H1 (cell line): ENCODE results near the gene FLNA. TPM values are rescaled to one million over a fixed set of nuclear protein-coding genes. Genes with fewer than 3 reads are reported as not detected.

Experiments
- CTCF ChIA-PET: fragments of 300-600 bp; sonication (Branson Sonifier 250); formaldehyde crosslinking; loops from one replicate; lab custom pipeline; 2021; ENCODE audit not compliant: partially characterized antibody; lab: Charles Lee
- POLR2A ChIA-PET: fragments of 300-600 bp; sonication (Branson Sonifier 250); formaldehyde crosslinking; loops from one replicate; lab custom pipeline; 2021; ENCODE audit warnings: inconsistent platforms; ENCODE audit not compliant: partially characterized antibody; lab: Charles Lee
- DNase-seq, 2 experiments: peaks; one replicate each; pipeline versions ENCODE4 v3.0.0 to v3.0.0-alpha.2; 2010 to 2022; ENCODE audit warnings: low spot score in 2 of 2, low read depth in 1 of 2, mixed read lengths in 1 of 2
- FAIRE-seq: peaks from 2 replicates; lab custom pipeline; 2011; peaks lifted over from hg19 to GRCh38; lab: Jason Lieb, UNC
- H2AFZ ChIP-seq: 2 replicates; pipeline ENCODE4 v1.8.1; 2012; ENCODE audit warnings: low read length, inconsistent platforms
- H2AK5ac ChIP-seq: 2 replicates; pipeline ENCODE4 v1.6.1; 2013; ENCODE audit warnings: low read depth, low read length
- H2BK120ac ChIP-seq: replicated peaks from 2 replicates; pipeline ENCODE3; 2013; ENCODE audit warnings: low read depth, low read length, inconsistent platforms
- H2BK12ac ChIP-seq: 2 replicates; pipeline ENCODE4 v1.6.1; 2013; ENCODE audit warnings: low read depth, low read length
- H2BK15ac ChIP-seq: 2 replicates; pipeline ENCODE4 v1.6.1; 2013; ENCODE audit warnings: low read length
- H2BK20ac ChIP-seq: 2 replicates; pipeline ENCODE4 v1.6.1; 2013; ENCODE audit warnings: low read length
- H2BK5ac ChIP-seq: 2 replicates; pipeline ENCODE4 v1.6.1; 2013; ENCODE audit warnings: low read depth, low read length
- H3K14ac ChIP-seq: 2 replicates; pipeline ENCODE4 v1.6.1; 2013; ENCODE audit warnings: inconsistent platforms; ENCODE audit not compliant: insufficient read length
- H3K18ac ChIP-seq: 2 replicates; pipeline ENCODE4 v1.6.1; 2013; ENCODE audit warnings: low read length; ENCODE audit errors: extremely low read depth
- H3K23ac ChIP-seq: 2 replicates; pipeline ENCODE4 v1.6.1; 2013; ENCODE audit warnings: inconsistent platforms; ENCODE audit not compliant: insufficient read length
- H3K23me2 ChIP-seq: 2 replicates; pipeline ENCODE4 v1.6.1; 2013; ENCODE audit warnings: low read depth, low read length
- H3K27ac ChIP-seq: 2 replicates; pipeline ENCODE4 v1.6.1; 2011; ENCODE audit warnings: low read depth, low read length, inconsistent platforms
- H3K27me3 ChIP-seq, 4 experiments: replicated peaks in 1 of 4; 1 replicate in 1 of 4; 2 replicates in 3 of 4; pipeline versions ENCODE4 v1.6.1 to v1.8.1; 2011 to 2013; ENCODE audit warnings: low read length in 3 of 4, mild to moderate bottlenecking in 3 of 4, inconsistent platforms in 2 of 4, mixed read lengths in 2 of 4, moderate library complexity in 1 of 4; ENCODE audit not compliant: control insufficient read depth in 3 of 4, insufficient read depth in 3 of 4; ENCODE audit errors: extremely low read depth in 1 of 4
- H3K36me3 ChIP-seq, 4 experiments: 2 replicates each; pipeline versions ENCODE4 v1.6.1 to v1.8.1; 2011 to 2013; ENCODE audit warnings: mild to moderate bottlenecking in 4 of 4, low read length in 3 of 4, moderate library complexity in 2 of 4, control low read depth in 1 of 4, inconsistent platforms in 1 of 4; ENCODE audit not compliant: insufficient read depth in 4 of 4, control insufficient read depth in 2 of 4
- H3K4ac ChIP-seq: replicated peaks from 2 replicates; pipeline ENCODE3; 2013; ENCODE audit warnings: low read length, low read depth, mixed read lengths, inconsistent platforms; ENCODE audit not compliant: insufficient read length
- H3K4me1 ChIP-seq, 4 experiments: replicated peaks in 1 of 4; 1 replicate in 1 of 4; 2 replicates in 3 of 4; pipeline versions ENCODE4 v1.6.1 to v1.8.1; 2011 to 2013; ENCODE audit warnings: low read length in 3 of 4, inconsistent platforms in 2 of 4, mixed read lengths in 1 of 4; ENCODE audit not compliant: insufficient read depth in 4 of 4, control insufficient read depth in 3 of 4
- H3K4me2 ChIP-seq, 2 experiments: 2 replicates each; pipeline versions ENCODE4 v1.6.1 to v1.8.1; 2011 to 2013; ENCODE audit warnings: low read depth in 2 of 2, low read length in 2 of 2, control low read depth in 1 of 2, inconsistent platforms in 1 of 2, mild to moderate bottlenecking in 1 of 2; ENCODE audit not compliant: insufficient read depth in 1 of 2
- H3K4me3 ChIP-seq, 4 experiments: fragments of 200-600, 300-600 bp in 1 of 4; sonication (generic), shearing (Covaris generic), sonication (Bioruptor Twin) in 1 of 4; 2 replicates each; pipeline versions ENCODE4 v1.5.1 to v1.8.1; 2011 to 2016; ENCODE audit warnings: low read length in 4 of 4, low read depth in 3 of 4, control low read depth in 2 of 4, inconsistent platforms in 2 of 4, mild to moderate bottlenecking in 2 of 4, mixed read lengths in 1 of 4, moderate library complexity in 1 of 4; ENCODE audit not compliant: insufficient read depth in 2 of 4; ENCODE audit errors: extremely low read depth in 1 of 4
- H3K56ac ChIP-seq: replicated peaks from 2 replicates; pipeline ENCODE3; 2013; ENCODE audit warnings: low read depth, mild to moderate bottlenecking, mixed read lengths, low read length, inconsistent platforms; ENCODE audit not compliant: insufficient read length
- H3K79me1 ChIP-seq: 2 replicates; pipeline ENCODE4 v1.6.1; 2013; ENCODE audit warnings: low read depth, low read length, control low read depth
- H3K79me2 ChIP-seq, 2 experiments: 2 replicates each; pipeline versions ENCODE4 v1.6.1 to v1.8.1; 2012 to 2013; ENCODE audit warnings: low read length in 2 of 2, mild to moderate bottlenecking in 2 of 2, inconsistent platforms in 1 of 2; ENCODE audit not compliant: insufficient read depth in 2 of 2, control insufficient read depth in 1 of 2
- H3K9ac ChIP-seq, 4 experiments: replicated peaks in 1 of 4; 1 replicate in 1 of 4; 2 replicates in 3 of 4; pipeline versions ENCODE4 v1.6.1 to v1.8.1; 2011 to 2013; ENCODE audit warnings: low read depth in 3 of 4, low read length in 3 of 4, control low read depth in 2 of 4, mild to moderate bottlenecking in 2 of 4, moderate library complexity in 2 of 4, inconsistent platforms in 1 of 4; ENCODE audit errors: extremely low read depth in 1 of 4
- H3K9me3 ChIP-seq, 2 experiments: 2 replicates each; pipeline versions ENCODE4 v1.6.1 to v1.8.1; 2012 to 2013; ENCODE audit warnings: mild to moderate bottlenecking in 2 of 2, moderate library complexity in 2 of 2, control low read depth in 1 of 2, inconsistent platforms in 1 of 2, low read depth in 1 of 2, low read length in 1 of 2, mixed read lengths in 1 of 2; ENCODE audit not compliant: insufficient read depth in 2 of 2
- H4K20me1 ChIP-seq, 2 experiments: replicated peaks in 1 of 2; 2 replicates each; pipeline versions ENCODE3 to v1.8.1; 2011 to 2013; ENCODE audit warnings: inconsistent platforms in 2 of 2, low read length in 2 of 2, mild to moderate bottlenecking in 1 of 2; ENCODE audit not compliant: insufficient read depth in 2 of 2, control insufficient read depth in 1 of 2
- H4K5ac ChIP-seq: 2 replicates; pipeline ENCODE4 v1.6.1; 2013; ENCODE audit warnings: low read length, low read depth, mixed read lengths, inconsistent platforms; ENCODE audit not compliant: insufficient read length
- H4K8ac ChIP-seq: 2 replicates; pipeline ENCODE4 v1.8.0; 2013; ENCODE audit warnings: mild to moderate bottlenecking, moderate library complexity, low read length, inconsistent platforms; ENCODE audit not compliant: insufficient read depth; ENCODE audit errors: extremely low read depth
- H4K91ac ChIP-seq: replicated peaks from 2 replicates; pipeline ENCODE3; 2013; ENCODE audit warnings: low read length, mixed read lengths, inconsistent platforms; ENCODE audit not compliant: insufficient read length
- JUND ChIP-seq: IDR thresholded peaks from 2 replicates; pipeline ENCODE4 v1.6.1; 2011; ENCODE audit warnings: mild to moderate bottlenecking, improper control_type of control experiment, low read length
- NRF1 ChIP-seq: IDR thresholded peaks from 2 replicates; pipeline ENCODE4 v1.6.1; 2011; ENCODE audit warnings: mild to moderate bottlenecking, low read depth, low read length, improper control_type of control experiment
- POU5F1 ChIP-seq: IDR thresholded peaks from 2 replicates; pipeline ENCODE4 v1.6.1; 2011; ENCODE audit warnings: low read depth, mild to moderate bottlenecking, low read length, moderate library complexity
- RNF2 ChIP-seq: fragments of 200-900, 300-1000 bp; sonication (generic); IDR thresholded peaks from 2 replicates; pipeline ENCODE4 v1.7.1; 2016; ENCODE audit warnings: borderline replicate concordance, low read depth, mild to moderate bottlenecking, antibody characterized with exemption, low read length; ENCODE audit not compliant: poor library complexity, severe bottlenecking; ENCODE audit errors: missing control alignments
- RXRA ChIP-seq: IDR thresholded peaks from 2 replicates; pipeline ENCODE4 v1.6.1; 2011; ENCODE audit warnings: low read depth, mild to moderate bottlenecking, low read length, moderate library complexity; ENCODE audit not compliant: insufficient read depth
- SRF ChIP-seq: IDR thresholded peaks from 2 replicates; pipeline ENCODE4 v1.6.1; 2011; ENCODE audit warnings: mild to moderate bottlenecking, low read depth, low read length, moderate library complexity
- TBP ChIP-seq: IDR thresholded peaks from 2 replicates; pipeline ENCODE4 v1.6.1; 2011; ENCODE audit warnings: low read depth, low read length, improper control_type of control experiment
- WGBS, 2 experiments: shearing (Covaris generic) in 1 of 2; methylation state at CpG; one replicate each; pipeline versions ENCODE4 v1.1.6 to v1.1.7; 2013 to 2015; ENCODE audit warnings: low lambda C conversion rate in 2 of 2, mixed read lengths in 2 of 2, inconsistent platforms in 1 of 2, low coverage in 1 of 2, missing lambda C conversion rate in 1 of 2; ENCODE audit not compliant: insufficient replicate concordance in 2 of 2, insufficient coverage in 1 of 2, insufficient read length in 1 of 2; ENCODE audit errors: extremely low coverage in 1 of 2, missing lambda C conversion rate in 1 of 2; 5-methylcytosine and 5-hydroxymethylcytosine counted together
- polyA plus RNA-seq, 7 experiments: library from polyadenylated mRNA; depleted of rRNA in 3 of 7; stranded (reverse) in 5 of 7; unstranded in 2 of 7; fragments of >200 nt in 5 of 7; fragments of 200-250 nt in 2 of 7; gene quantifications; 1 replicate in 5 of 7; 2 replicates in 1 of 7; 4 replicates in 1 of 7; pipeline versions ENCODE4 v1.2.1 to v1.2.3, GENCODE V29; 2011 to 2013; ENCODE audit warnings: missing spikeins in 2 of 7, mixed read lengths in 2 of 7
- total RNA-seq: library from RNA; stranded (reverse); fragmentation: NEBNext Ultra II Directional; extraction: Animal tissue kit (Norgen Biotek cat#: 25700); gene quantifications from 2 replicates; pipeline ENCODE4 v1.2.1, GENCODE V29; 2021

Gene FLNA
- total and polyA plus RNA-seq, 2 of the 8 experiments (the other 6 are each of a cell fraction or from before 2014, with no cell fraction given): 315 to 925 TPM

DNA sequence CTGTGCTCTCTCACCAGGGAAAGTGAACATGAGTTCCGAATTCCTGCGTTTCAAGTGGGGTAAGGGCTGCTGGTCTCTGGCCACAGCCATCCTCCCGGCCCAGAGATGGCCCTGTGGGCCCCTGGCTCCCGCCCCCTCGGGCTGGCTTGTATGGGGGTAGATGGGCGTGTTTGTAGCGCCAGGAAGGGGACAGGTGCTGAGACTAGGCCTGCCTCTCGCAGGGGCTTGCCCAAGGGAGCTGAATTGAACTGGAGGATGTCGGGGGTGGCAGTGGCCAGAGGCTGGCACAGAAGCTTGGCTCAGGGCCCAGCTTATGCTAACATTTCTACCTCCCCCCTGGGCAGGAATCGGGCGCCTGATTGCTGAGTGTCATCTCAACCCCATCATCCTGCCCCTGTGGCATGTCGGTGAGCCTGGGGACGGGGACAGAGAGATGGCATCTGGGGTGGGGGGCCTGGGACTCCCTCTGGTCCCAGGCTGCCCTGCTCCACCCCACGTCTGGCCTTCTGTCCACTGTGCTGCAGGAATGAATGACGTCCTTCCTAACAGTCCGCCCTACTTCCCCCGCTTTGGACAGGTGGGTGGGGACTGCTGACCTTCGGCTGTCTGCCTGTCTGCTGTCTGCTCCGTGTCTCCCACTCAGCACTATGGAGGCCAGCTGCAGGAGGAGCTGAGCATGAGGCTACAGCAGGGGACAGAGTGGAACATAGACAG, 45.4 kb upstream of the FLNA start:
- H3K18ac ChIP-seq: no peak overlapping the region
- FAIRE-seq: no peak
- H3K56ac ChIP-seq: no peak overlapping the region
- ChIA-PET POLR2A (interaction anchor here (1.2 to 8.7 kb wide), 2 partner anchors 13 to 20 kb away, joined by 3 to 76 read pairs; partner anchors contain the start of gene RPL10), CTCF (no interaction called here)
- no peaks in the 10 kb centered on the region for H3K79me2 ChIP-seq
- no peaks in the 10 kb centered on the region for H3K4me1 ChIP-seq
- no peak overlapping the region for H2AFZ ChIP-seq
- H4K91ac ChIP-seq: no peak overlapping the region
- H3K4ac ChIP-seq: no peak overlapping the region
- H3K36me3 ChIP-seq: 0 out of 8 replicates have a peak, but pooled peaks cover 0 to 3% (median 0%) of the 10 kb centered on the region in 4 experiments
- 97% methylated on average over 9 of the region's 19 CpGs; no CpG with 5 or more reads in 1 of the 2 experiments for WGBS, 2 experiments
- no peak overlapping the region for H2BK120ac ChIP-seq
- H4K20me1 ChIP-seq: no peaks in the 10 kb centered on the region
- TF ChIP-seq JUND (no peak), RXRA (no peak), POU5F1 (no peak), RNF2 (no peak), NRF1 (no peak), TBP (no peak), SRF (no peak)
- no peak overlapping the region for H2AK5ac ChIP-seq
- no peak overlapping the region for H2BK5ac ChIP-seq
- no peak overlapping the region for H3K27ac ChIP-seq
- H3K4me2 ChIP-seq: no peak overlapping the region
- no peak overlapping the region for H2BK15ac ChIP-seq
- H4K8ac ChIP-seq: no peak overlapping the region; the same call in 1 of the 2 replicates
- no peak overlapping the region for H2BK20ac ChIP-seq
- H2BK12ac ChIP-seq: no peak overlapping the region
- no peak overlapping the region for H3K23ac ChIP-seq
- no peak for DNase-seq
- H4K5ac ChIP-seq: no peak overlapping the region
- no peaks in the 10 kb centered on the region for H3K27me3 ChIP-seq
- H3K9me3 ChIP-seq: no peaks in the 10 kb centered on the region
- no peak overlapping the region for H3K4me3 ChIP-seq
- no peak overlapping the region for H3K9ac ChIP-seq
- no peak overlapping the region for H3K14ac ChIP-seq
- no peaks in the 10 kb centered on the region for H3K23me2 ChIP-seq
- H3K79me1 ChIP-seq: no peaks in the 10 kb centered on the region
